ENCODE data around the gene UACA.
A peak's percentile ranks its signal among the peaks of the same experiment; 100 is the strongest.

Gene UACA

GRCh38 chr15:70723927-70724326 is 39.4 kb downstream of the UACA start:
- Histone ChIP-seq H3K4me1 (ENCODE audit: low read length) (no peaks in the 10 kb centered on the region), H3K27ac (ENCODE audit: low read length) (no peak overlapping the region), H3K27me3 (ENCODE audit: low read depth, low read length) (peaks cover 17% of the 10 kb centered on the region), H3K36me3 (replicated peaks; ENCODE audit: low read depth, low read length) (no peaks in the 10 kb centered on the region), H2AFZ (ENCODE audit: low read depth, low read length) (no peak overlapping the region), H3K9ac (ENCODE audit: low read length) (no peak overlapping the region), H4K20me1 (ENCODE audit: insufficient read depth, low read length) (no peaks in the 10 kb centered on the region), H3K4me2 (ENCODE audit: low read length) (no peak overlapping the region), H3K4me3 (ENCODE audit: low read length) (no peak overlapping the region), H3K9me3 (ENCODE audit: insufficient read depth, low read length) (no peaks in the 10 kb centered on the region), H3K79me2 (ENCODE audit: low read length) (no peaks in the 10 kb centered on the region)
- no peak for TF ChIP-seq EZH2phosphoT487 (IDR thresholded peaks at IDR 0.05; ENCODE audit: low read depth)
- TF ChIP-seq CTCF (IDR thresholded peaks at IDR 0.05; ENCODE audit: low read depth, low read length), result no peak

- no peaks in the 10 kb centered on the region for H3K36me3 ChIP-seq (replicated peaks; ENCODE audit: low read depth, low read length)
- H3K27me3 ChIP-seq (ENCODE audit: low read depth, low read length), result peaks cover 17% of the 10 kb centered on the region
- no peaks in the 10 kb centered on the region for H3K9me3 ChIP-seq (ENCODE audit: insufficient read depth, low read length)
- TF ChIP-seq CTCF (IDR thresholded peaks at IDR 0.05; ENCODE audit: low read depth, low read length) (no peak), EZH2phosphoT487 (IDR thresholded peaks at IDR 0.05; ENCODE audit: low read depth) (no peak)
- no peak overlapping the region for H3K9ac ChIP-seq (ENCODE audit: low read length)
- H4K20me1 ChIP-seq (ENCODE audit: insufficient read depth, low read length), result no peaks in the 10 kb centered on the region
- no peak overlapping the region for H3K27ac ChIP-seq (ENCODE audit: low read length)
- no peak overlapping the region for H3K4me3 ChIP-seq (ENCODE audit: low read length)
- H3K4me2 ChIP-seq (ENCODE audit: low read length), result no peak overlapping the region
- no peak overlapping the region for H2AFZ ChIP-seq (ENCODE audit: low read depth, low read length)
- no peaks in the 10 kb centered on the region for H3K79me2 ChIP-seq (ENCODE audit: low read length)
- no peaks in the 10 kb centered on the region for H3K4me1 ChIP-seq (ENCODE audit: low read length)
These were observed 40.3 kb downstream of the UACA start for GRCh38 chr15:70723122-70723422.

- Histone ChIP-seq H4K20me1 (ENCODE audit: insufficient read depth, low read length) (no peaks in the 10 kb centered on the region), H3K27ac (ENCODE audit: low read length) (no peak overlapping the region), H3K79me2 (ENCODE audit: low read length) (no peaks in the 10 kb centered on the region), H3K4me1 (ENCODE audit: low read length) (no peaks in the 10 kb centered on the region), H3K4me2 (ENCODE audit: low read length) (no peak overlapping the region), H3K4me3 (ENCODE audit: low read length) (no peak overlapping the region), H3K36me3 (replicated peaks; ENCODE audit: low read depth, low read length) (no peaks in the 10 kb centered on the region), H3K27me3 (ENCODE audit: low read depth, low read length) (peaks cover 17% of the 10 kb centered on the region), H3K9me3 (ENCODE audit: insufficient read depth, low read length) (no peaks in the 10 kb centered on the region), H2AFZ (ENCODE audit: low read depth, low read length) (no peak overlapping the region), H3K9ac (ENCODE audit: low read length) (no peak overlapping the region)
- TF ChIP-seq CTCF (IDR thresholded peaks at IDR 0.05; ENCODE audit: low read depth, low read length) (peak; percentile 80), EZH2phosphoT487 (IDR thresholded peaks at IDR 0.05; ENCODE audit: low read depth) (no peak)
These were observed 40.9 kb downstream of the UACA start for GRCh38 chr15:70722266-70723121.

- TF ChIP-seq CTCF (IDR thresholded peaks at IDR 0.05; ENCODE audit: low read depth, low read length), result no peak
- no peak for TF ChIP-seq EZH2phosphoT487 (IDR thresholded peaks at IDR 0.05; ENCODE audit: low read depth)
- H3K4me2 ChIP-seq (ENCODE audit: low read length), result no peak overlapping the region
- H3K79me2 ChIP-seq (ENCODE audit: low read length), result no peaks in the 10 kb centered on the region
- H4K20me1 ChIP-seq (ENCODE audit: insufficient read depth, low read length), result no peaks in the 10 kb centered on the region
- H2AFZ ChIP-seq (ENCODE audit: low read depth, low read length), result no peak overlapping the region
- H3K27me3 ChIP-seq (ENCODE audit: low read depth, low read length), result peaks cover 10% of the 10 kb centered on the region
- H3K4me3 ChIP-seq (ENCODE audit: low read length), result no peak overlapping the region
- no peaks in the 10 kb centered on the region for H3K4me1 ChIP-seq (ENCODE audit: low read length)
- no peaks in the 10 kb centered on the region for H3K9me3 ChIP-seq (ENCODE audit: insufficient read depth, low read length)
- no peak overlapping the region for H3K9ac ChIP-seq (ENCODE audit: low read length)
- H3K27ac ChIP-seq (ENCODE audit: low read length), result no peak overlapping the region
- H3K36me3 ChIP-seq (replicated peaks; ENCODE audit: low read depth, low read length), result no peaks in the 10 kb centered on the region
These were observed 42.9 kb downstream of the UACA start for GRCh38 chr15:70720228-70721016.

Data from OCI-LY3 (cell line).